Large intestine (tissue), 3 donors: ENCODE results near the gene ESYT2. TPM values are rescaled to one million over a fixed set of nuclear protein-coding genes. Genes with fewer than 3 reads are reported as not detected.
"Not testable (repeated sequence)": the region's sequence is repeated elsewhere in the genome, so short reads cannot be mapped to it uniquely, and the experiment has no call there.

Source experiments
- DNase-seq, 2 donors: peaks; one replicate each; pipeline versions ENCODE4 v3.0.0 to v3.0.0-alpha.2; 2013
- H3K27ac ChIP-seq: one replicate; pipeline ENCODE4 v1.5.1; 2013; ENCODE audit warnings: low read length
- H3K27me3 ChIP-seq: 2 replicates; pipeline ENCODE4 v1.6.1; 2013; ENCODE audit warnings: low read length; ENCODE audit not compliant: control insufficient read depth, insufficient read depth
- H3K36me3 ChIP-seq: 2 replicates; pipeline ENCODE4 v1.6.1; 2013; ENCODE audit warnings: low read length; ENCODE audit not compliant: control insufficient read depth, insufficient read depth
- H3K4me1 ChIP-seq: one replicate; pipeline ENCODE4 v1.6.1; 2013; ENCODE audit warnings: low read length; ENCODE audit not compliant: control insufficient read depth, insufficient read depth
- H3K4me3 ChIP-seq: one replicate; pipeline ENCODE4 v1.5.1; 2013; ENCODE audit warnings: low read length
- H3K9me3 ChIP-seq: one replicate; pipeline ENCODE4 v1.6.1; 2013; ENCODE audit warnings: mild to moderate bottlenecking, low read depth, low read length, moderate library complexity; ENCODE audit not compliant: control insufficient read depth
- WGBS: methylation state at CpG from one replicate; pipeline ENCODE4 v1.1.5; 2013; ENCODE audit warnings: low lambda C conversion rate; ENCODE audit not compliant: insufficient coverage; 5-methylcytosine and 5-hydroxymethylcytosine counted together
- polyA plus RNA-seq: library from polyadenylated mRNA; unstranded; fragments of 120-200 nt; gene quantifications from one replicate; pipeline ENCODE4 v1.2.1, GENCODE V29; 2013

ESYT2 gene
- polyA plus RNA-seq, 1 donor = 40.2 TPM

DNA sequence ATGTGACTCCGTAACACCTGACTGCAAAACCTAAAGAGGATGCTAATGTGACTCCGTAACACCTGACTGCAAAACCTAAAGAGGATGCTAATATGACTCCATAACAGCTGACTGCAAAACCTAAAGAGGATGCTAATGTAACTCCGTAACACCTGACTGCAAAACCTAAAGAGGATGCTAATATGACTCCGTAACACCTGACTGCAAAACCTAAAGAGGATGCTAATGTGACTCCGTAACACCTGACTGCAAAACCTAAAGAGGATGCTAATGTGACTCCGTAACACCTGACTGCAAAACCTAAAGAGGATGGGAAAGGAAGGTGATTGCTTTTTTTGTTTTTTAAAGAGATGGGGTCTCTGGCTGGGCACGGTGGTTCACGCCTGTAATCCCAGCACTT lies 9.9 kb upstream of the ESYT2 start:
- H3K27me3 ChIP-seq, H3K36me3 ChIP-seq, H3K4me3 ChIP-seq, DNase-seq, H3K4me1 ChIP-seq, H3K9me3 ChIP-seq, H3K27ac ChIP-seq: not testable (repeated sequence)
- WGBS = no CpG with 5 or more reads among the region's 8 CpGs

- H3K27ac ChIP-seq = no peak overlapping the region
- no peaks in the 10 kb centered on the region for H3K9me3 ChIP-seq
- H3K4me1 ChIP-seq = no peaks in the 10 kb centered on the region
- H3K4me3 ChIP-seq = no peak overlapping the region
- 100% methylated on average over 1 of the region's 8 CpGs for WGBS
- no peaks in the 10 kb centered on the region for H3K27me3 ChIP-seq
- H3K36me3 ChIP-seq = no peaks in the 10 kb centered on the region
- no peak for DNase-seq
Observed at GRCh38 chr7:158837790-158838637, 8.7 kb upstream of the ESYT2 start.

DNA sequence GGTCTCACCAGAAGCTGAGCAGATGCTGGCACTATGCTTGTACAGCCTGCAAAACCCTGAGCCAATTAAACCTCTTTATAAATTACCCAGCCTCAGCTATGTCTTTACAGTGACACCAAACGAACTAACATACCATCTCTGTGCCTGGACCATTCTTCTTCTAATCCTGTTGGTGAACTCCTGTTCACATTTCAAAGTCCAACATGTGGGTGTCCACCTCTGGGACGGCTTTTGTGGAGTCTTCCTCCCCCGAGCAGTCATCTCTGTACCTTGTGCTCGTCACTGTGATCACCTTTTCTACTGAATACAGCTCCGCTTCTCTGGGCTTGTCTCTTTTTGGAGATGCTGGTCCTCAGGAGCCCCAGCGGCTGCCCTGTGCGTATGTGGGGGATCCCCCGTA lies 7.4 kb upstream of the ESYT2 start:
- no peaks in the 10 kb centered on the region for H3K36me3 ChIP-seq
- no peak for DNase-seq
- WGBS = no CpG with 5 or more reads among the region's 8 CpGs
- no peaks in the 10 kb centered on the region for H3K27me3 ChIP-seq
- H3K9me3 ChIP-seq = no peaks in the 10 kb centered on the region
- no peak overlapping the region for H3K27ac ChIP-seq
- H3K4me1 ChIP-seq = no peaks in the 10 kb centered on the region
- no peak overlapping the region for H3K4me3 ChIP-seq

- 27% methylated on average over 3 of the region's 21 CpGs for WGBS
Observed at GRCh38 chr7:158834878-158835784, 5.8 kb upstream of the ESYT2 start.

DNA sequence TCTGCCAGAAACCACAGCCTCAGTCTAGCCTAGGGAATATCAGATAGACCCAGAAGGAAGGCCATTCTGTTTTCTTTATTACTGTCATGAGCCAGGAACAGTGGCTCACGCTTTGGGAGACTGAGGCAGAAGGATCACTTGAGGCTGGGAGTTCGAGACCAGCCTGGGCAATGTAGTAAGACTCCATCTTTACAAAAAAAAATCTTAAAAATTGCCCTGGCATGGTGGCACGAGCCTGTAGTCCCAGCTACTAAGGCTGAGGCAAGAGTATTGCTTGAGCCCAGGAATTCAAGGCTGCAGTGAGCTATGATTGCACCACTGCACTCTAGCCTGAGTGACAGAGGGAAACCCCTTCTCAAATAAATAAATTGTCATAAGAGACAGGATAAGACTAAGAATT lies 3.7 kb upstream of the ESYT2 start:
- H3K4me1 ChIP-seq = peaks cover 4% of the 10 kb centered on the region
- no peak overlapping the region for H3K4me3 ChIP-seq
- H3K9me3 ChIP-seq = no peaks in the 10 kb centered on the region
- no peaks in the 10 kb centered on the region for H3K27me3 ChIP-seq
- DNase-seq = no peak
- no peak overlapping the region for H3K27ac ChIP-seq
- H3K36me3 ChIP-seq = no peaks in the 10 kb centered on the region
- WGBS = 57% methylated on average over 1 of the region's 3 CpGs

More at GRCh38 chr7:158834878-158835784, 5.8 kb upstream of the ESYT2 start:
- Histone ChIP-seq H3K9me3 (no peaks in the 10 kb centered on the region), H3K27me3 (no peaks in the 10 kb centered on the region), H3K27ac (no peak overlapping the region), H3K4me3 (no peak overlapping the region), H3K36me3 (no peaks in the 10 kb centered on the region), H3K4me1 (peaks cover 4% of the 10 kb centered on the region)
- no peak for DNase-seq

DNA sequence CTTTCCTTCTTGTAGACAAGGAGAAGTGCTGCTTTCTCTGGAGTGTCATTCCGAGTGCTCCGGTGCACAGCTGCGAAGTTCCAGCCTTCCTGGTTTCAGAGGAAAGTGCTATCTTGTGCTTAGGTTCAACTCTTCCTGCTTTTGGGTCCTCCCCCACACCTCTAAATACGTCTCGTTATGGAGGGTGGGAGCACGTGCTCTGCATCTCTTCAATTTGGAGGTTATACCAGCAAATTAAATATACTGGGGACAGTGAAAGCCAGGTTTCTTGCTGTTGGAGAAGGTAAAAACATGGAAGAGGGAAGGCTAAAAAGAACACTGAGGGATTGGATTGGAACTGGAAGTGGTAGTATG lies 2.4 kb upstream of the ESYT2 start:
- Histone ChIP-seq H3K9me3 (no peaks in the 10 kb centered on the region), H3K36me3 (no peaks in the 10 kb centered on the region), H3K4me3 (no peak overlapping the region), H3K27ac (no peak overlapping the region), H3K4me1 (peaks cover 4% of the 10 kb centered on the region), H3K27me3 (no peaks in the 10 kb centered on the region)
- no CpG with 5 or more reads among the region's 6 CpGs for WGBS
- DNase-seq = no peak

DNA sequence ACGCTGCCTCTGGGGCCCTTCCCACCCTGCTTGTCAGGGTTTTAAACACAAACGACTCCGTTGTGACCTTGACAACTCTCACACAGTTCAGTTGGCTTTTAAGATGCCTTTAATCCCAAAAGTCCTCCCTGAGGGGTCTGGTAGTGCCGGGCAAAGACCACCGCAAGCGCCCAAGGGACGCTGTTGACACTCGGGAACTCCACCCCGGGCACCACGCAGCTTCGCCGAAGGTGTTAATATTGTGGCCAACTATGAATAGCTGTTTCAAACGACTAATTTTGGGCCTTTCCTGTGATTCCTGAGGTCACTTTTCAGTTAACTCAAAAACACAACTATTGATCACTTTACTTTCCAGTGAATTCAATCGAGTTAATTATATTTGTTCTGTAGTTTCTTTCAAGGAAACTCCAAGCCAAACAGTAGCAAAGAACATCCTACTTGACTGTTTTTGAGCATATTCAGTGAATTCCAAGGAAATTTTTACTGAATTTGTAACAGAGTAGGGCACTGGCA lies 958 bp upstream of the ESYT2 start:
- no peak for DNase-seq
- Histone ChIP-seq H3K27me3 (no peaks in the 10 kb centered on the region), H3K9me3 (no peaks in the 10 kb centered on the region)

DNA sequence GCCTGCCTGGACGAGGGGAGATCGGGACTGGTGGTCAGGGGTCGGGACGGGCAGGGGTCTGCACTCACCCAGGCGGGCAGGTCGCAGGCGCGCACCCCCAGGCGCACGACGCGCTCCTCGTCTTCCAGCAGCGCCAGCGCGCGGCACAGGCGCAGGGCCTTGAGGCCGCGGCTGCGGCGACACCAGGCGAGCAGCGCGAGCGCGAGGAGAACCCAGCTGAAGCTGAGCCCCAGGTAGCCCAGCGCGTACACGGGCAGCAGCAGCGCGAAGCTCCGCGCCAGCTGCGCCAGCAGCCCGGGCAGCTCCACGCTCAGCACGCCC lies 328 bp downstream of the ESYT2 start:
- H3K9me3 ChIP-seq = no peaks in the 10 kb centered on the region
- no CpG with 5 or more reads among the region's 38 CpGs for WGBS
- DNase-seq = peak; percentile 76 to 84
- no peaks in the 10 kb centered on the region for H3K36me3 ChIP-seq
- H3K27me3 ChIP-seq = no peaks in the 10 kb centered on the region
- peak overlapping the region; percentile 85 for H3K4me3 ChIP-seq
- H3K27ac ChIP-seq = peak overlapping the region; percentile 97
- peaks cover 4% of the 10 kb centered on the region for H3K4me1 ChIP-seq

More for the DNA sequence above, 958 bp upstream of the ESYT2 start:
- Histone ChIP-seq H3K36me3 (no peaks in the 10 kb centered on the region), H3K4me3 (peak overlapping the region; percentile 64), H3K27ac (peak overlapping the region; percentile 98), H3K4me1 (peaks cover 4% of the 10 kb centered on the region)
- 0% methylated on average over 2 of the region's 14 CpGs for WGBS

DNA sequence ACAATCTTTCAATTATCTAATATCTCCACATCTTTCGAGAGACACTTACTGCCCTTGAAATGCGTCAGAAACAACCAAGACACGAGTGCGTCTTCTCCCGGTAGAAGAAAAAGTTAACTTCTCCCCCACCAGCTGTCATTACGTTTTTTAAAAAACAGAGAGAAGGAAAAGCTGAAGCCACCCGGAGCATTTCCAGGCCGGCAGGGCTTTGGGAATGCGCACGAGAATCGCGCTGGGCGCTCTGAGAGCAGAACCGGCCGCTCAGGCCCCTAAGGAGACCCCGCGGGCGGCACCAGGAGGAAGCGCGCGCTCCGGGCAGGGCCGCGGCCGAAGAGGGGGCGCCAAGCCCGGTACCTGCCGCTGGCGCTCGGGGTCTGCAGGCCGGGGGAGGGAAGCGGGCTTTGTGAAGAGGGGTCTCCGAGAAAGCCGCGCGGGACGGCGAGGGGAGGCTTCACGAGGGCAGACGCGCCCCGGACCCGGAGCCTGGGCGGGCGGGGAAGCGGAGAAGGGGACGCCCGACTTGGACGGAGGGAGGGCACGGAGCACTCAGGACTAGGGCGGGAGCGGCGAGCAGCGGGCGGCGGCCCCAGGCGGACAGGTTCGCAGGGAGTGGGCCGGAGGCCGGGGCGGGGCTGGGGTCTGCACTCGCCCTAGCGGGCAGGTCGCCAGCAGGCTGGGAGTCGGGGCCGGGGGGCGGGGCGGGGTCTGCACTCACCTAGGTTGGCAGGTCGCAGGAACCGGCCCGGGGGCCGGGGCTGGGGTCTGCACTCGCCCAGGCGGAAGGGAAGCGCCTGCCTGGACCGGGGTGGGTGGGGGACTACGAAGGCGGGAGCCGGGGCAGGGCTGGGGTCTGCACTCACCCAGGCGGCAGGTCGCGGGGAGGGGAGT lies 932 bp downstream of the ESYT2 start:
- DNase-seq = peak in 1 of 2 donors; percentile 56
- no peaks in the 10 kb centered on the region for H3K9me3 ChIP-seq
- WGBS = no CpG with 5 or more reads among the region's 82 CpGs
- peak overlapping the region; percentile 97 for H3K27ac ChIP-seq
- H3K4me3 ChIP-seq = peak overlapping the region; percentile 85
- H3K4me1 ChIP-seq = peaks cover 4% of the 10 kb centered on the region
- no peaks in the 10 kb centered on the region for H3K27me3 ChIP-seq
- H3K36me3 ChIP-seq = no peaks in the 10 kb centered on the region
